NB4 (cell line): ENCODE data around the gene CHCHD10.

Source experiments
- DNase-seq: peaks from one replicate; pipeline ENCODE4 v3.0.0; 2010; ENCODE audit warnings: low read depth
- H3K4me3 ChIP-seq: one replicate; pipeline ENCODE4 v1.5.1; 2011; ENCODE audit warnings: mild to moderate bottlenecking, low read depth, low read length, moderate library complexity
- CTCF ChIP-seq: IDR thresholded peaks from one replicate; pipeline ENCODE4 v1.5.1; 2012; ENCODE audit warnings: low read depth, low read length
- MYC ChIP-seq: IDR thresholded peaks from 2 replicates; pipeline ENCODE4 v1.6.1; 2011; ENCODE audit warnings: low read depth, low read length
- POLR2A ChIP-seq: IDR thresholded peaks from 2 replicates; pipeline ENCODE4 v1.6.1; 2011; ENCODE audit warnings: mild to moderate bottlenecking; ENCODE audit not compliant: insufficient read length; ENCODE audit errors: extremely low read depth
- TF ChIP-seq, protein P1 (sequence below): IDR thresholded peaks from 2 replicates; pipeline ENCODE4 v1.6.1; 2011; ENCODE audit warnings: low read depth, low read length

The CHCHD10 gene

GRCh38 chr22:23751441-23751996 is 16.3 kb downstream of the CHCHD10 start:
- H3K4me3 ChIP-seq: peak overlapping the region; percentile 64
- DNase-seq: peak; percentile 31
- TF ChIP-seq CTCF: no peak
- no peak for TF ChIP-seq POLR2A
- no peak for TF ChIP-seq MYC
- TF ChIP-seq, protein P1, sequence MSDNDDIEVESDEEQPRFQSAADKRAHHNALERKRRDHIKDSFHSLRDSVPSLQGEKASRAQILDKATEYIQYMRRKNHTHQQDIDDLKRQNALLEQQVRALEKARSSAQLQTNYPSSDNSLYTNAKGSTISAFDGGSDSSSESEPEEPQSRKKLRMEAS: no peak

DNA sequence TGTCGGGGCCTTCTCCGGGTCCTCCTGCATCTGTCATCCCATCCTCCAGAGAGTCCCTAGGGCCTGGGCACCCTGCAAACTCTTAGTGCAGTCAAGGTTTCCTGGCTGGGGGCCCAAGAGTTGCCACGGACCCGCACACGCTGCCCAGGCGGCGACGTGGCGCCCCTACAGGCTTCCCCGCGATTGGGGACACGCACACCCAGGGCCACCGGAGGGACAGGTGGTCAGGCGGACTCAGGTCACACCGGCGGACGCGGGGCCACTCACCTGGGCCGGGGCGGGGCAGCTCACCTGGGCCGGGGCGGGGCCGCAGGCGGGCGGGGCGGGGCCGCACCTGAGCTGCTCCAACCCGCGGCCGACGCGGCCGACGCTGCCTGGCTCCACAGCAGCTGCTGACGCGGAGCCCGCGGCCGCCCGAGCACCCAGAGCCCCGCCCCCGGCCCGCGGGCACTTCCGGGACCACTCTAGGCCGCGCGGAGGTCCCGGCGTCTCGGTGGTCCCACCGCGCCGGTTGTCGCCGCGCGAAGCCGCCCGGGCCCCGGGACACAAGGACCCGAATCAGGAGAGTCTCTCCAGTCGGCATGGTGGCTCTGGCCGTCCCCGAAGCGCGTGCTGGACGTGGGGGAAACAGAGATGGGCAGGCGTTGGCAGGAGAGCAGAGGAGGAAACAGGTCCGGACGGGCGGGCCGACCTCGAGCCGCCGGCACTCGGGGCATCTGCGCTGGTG is 16.9 kb downstream of the CHCHD10 start, which contains the start of gene ZNF70:
Gene ZNF70, minus strand, starts transcription at position 399 of the 727 bp plus-strand sequence. CDS start 5,972 bp downstream, outside the sequence.
- peak; percentile 88 for DNase-seq
- peak; percentile 25 for TF ChIP-seq CTCF
- TF ChIP-seq POLR2A: peak; percentile 37
- no peak; the same call in 1 of the 2 replicates for TF ChIP-seq MYC
- H3K4me3 ChIP-seq: peak within 1 kb of the TSS; percentile 90

- H3K4me3 ChIP-seq: peak overlapping the region; percentile 90
- DNase-seq: no peak
- TF ChIP-seq MYC (no peak), POLR2A (no peak), CTCF (no peak)
- TF ChIP-seq, protein P1: no peak
These were observed 17.4 kb downstream of the CHCHD10 start for GRCh38 chr22:23750367-23750713.

DNA sequence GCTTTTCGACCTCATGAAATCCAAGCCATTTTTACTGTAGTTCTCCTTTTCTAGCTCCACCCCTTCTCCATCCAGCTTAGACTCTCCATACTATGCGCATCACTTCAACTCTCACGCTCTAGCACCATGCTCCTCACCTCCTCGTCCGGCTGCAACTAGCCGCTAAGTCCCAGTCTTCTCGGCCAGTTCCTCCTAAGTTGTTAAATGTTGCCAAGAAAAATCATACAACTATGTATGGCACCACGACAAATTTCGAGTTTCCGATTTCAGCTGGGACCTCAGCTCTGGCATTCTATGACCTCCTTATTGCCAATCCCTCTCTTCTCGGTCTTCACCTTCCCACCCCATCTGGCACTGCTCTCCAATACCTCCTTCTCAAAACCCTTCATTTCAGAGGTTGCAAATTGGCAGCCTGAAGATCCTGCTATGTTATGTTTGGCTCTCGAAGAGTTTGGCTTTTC is 17.9 kb downstream of the CHCHD10 start:
- DNase-seq: peak; percentile 64
- H3K4me3 ChIP-seq: peak overlapping the region; percentile 90

GRCh38 chr22:23745791-23746190 is 22.0 kb downstream of the CHCHD10 start:
- no peak overlapping the region for H3K4me3 ChIP-seq
- TF ChIP-seq MYC (no peak), CTCF (no peak)
- TF ChIP-seq, protein P1: no peak
- no peak for DNase-seq

More for the DNA sequence above, 17.9 kb downstream of the CHCHD10 start:
- TF ChIP-seq POLR2A: no peak
- no peak for TF ChIP-seq CTCF
- TF ChIP-seq MYC: no peak
- TF ChIP-seq, protein P1: no peak
